HG02938 (cell line): Measurements from ENCODE around the gene BTAF1.

ENCODE experiments used
- ATAC-seq: cut with Tn5 transposase; IDR thresholded peaks from one replicate; pipeline ENCODE4 v1.9.1; 2021; ENCODE audit warnings: mild to moderate bottlenecking, moderate library complexity; ENCODE audit not compliant: unreplicated experiment

Gene BTAF1

DNA sequence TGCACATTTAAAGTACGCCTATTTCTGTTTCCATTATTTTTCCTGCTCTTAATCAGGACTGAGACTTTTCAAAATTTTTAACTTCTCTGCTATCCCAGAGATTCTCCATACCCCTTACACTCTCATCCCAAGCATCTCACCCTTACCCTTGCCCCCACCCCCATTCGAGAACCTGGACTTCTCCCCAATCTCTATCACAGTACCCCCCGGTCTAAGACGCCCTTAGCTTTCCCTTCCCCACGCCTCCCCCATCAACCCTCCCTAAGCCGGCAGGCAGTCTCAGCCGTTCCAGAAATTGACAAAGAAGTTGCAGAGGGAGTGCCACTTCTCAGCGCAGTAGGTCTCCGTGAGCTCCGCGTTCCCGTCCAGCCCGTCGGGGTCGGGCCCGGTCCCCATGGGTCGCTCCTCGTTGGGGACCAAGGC is 15.6 kb upstream of the BTAF1 start:
- peak; percentile 32 for ATAC-seq

DNA sequence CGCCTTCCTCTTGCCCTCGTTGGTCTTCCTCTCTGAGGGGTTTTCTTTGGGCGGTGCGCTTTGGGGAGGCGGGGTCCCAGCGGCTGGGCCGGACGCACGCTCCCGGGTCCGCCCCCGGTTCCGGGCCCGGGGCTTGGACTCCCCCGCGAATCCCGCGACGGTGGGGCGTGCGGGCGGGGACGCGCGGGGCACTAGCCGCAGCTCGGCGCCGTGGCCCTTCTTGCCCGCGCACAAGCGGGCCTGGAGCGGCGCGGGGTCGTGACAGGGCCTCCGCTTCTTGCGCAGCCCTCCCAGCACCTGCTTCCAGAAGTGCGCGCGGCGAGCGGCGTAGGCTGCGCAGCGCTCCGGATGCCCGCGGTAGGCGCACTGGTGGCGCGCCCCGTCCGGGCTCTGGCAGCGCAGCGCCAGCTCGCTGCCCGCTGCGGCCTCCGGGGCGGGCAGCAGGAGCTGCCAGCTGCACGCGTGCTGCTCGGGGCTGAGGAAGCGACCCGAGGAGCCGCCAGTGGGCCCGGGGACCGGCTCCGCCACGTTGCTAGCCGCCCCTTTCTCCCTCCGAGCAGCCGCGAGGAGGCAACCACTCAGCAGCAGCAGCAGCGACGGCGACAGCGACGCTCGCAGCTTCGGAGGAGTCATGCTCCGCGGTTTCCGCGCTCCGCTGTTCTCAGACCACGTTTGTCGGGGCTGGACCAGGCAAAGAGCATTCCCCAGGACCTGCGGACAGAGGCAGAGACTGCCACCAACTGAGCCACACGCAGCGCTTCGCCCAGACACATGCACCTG is 15.0 kb upstream of the BTAF1 start:
- ATAC-seq, result peak; percentile 90

DNA sequence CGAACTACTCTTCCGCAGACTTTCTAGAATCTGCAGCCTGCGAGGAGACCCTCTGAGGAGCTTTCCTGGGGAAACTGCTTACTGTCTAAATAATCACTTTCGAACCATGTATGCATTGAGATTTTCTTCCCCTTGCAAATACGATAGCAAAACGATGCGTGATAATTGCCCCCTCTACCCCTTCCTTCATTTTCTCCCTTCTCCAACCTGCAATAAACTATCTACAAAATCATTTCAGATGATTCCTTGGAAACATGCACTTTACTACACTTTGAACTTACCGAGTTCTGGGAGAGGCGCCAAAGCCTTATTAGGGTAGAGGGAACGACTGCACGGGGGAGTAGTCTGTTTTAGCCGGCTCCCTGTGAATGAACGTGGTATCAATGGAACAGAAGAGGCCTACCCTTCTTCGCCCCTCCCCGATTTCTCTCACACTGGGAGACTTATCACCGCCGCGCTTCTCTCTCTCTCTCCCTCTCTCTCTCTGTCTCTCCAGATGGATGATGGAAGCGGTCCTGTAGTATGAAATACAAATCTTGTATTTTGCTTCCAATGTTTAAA is 14.4 kb upstream of the BTAF1 start, which contains the start of gene FGFBP3:
Gene FGFBP3 (minus strand): TSS at position 370 of the 561 bp plus-strand sequence. CDS start 517 bp downstream, outside the sequence.
- peak; percentile 7 for ATAC-seq

DNA sequence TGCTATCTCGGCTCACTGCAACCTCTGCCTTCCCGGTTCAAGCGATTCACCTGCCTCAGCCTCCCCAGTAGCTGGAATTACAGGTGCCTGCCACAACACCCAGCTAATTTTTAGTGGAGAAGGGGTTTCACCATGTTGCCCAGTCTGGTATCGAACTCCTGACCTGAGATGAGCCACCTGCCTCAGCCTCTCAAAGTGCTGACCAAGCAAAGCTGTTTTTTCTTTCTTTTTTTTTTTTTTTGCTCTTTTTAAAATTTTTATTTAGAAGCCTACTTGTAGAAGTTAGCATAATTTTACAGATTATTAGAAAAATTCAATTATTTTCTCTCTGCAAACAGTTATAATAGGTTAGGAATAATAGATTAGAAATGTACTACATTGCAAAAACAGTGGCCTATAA is 13.1 kb upstream of the BTAF1 start:
- ATAC-seq, result no peak

- no peak for ATAC-seq
These were observed 3.9 kb upstream of the BTAF1 start for GRCh38 chr10:91919651-91920050.

- peak; percentile 27 for ATAC-seq
These were observed 847 bp downstream of the BTAF1 start for GRCh38 chr10:91924212-91925021.

DNA sequence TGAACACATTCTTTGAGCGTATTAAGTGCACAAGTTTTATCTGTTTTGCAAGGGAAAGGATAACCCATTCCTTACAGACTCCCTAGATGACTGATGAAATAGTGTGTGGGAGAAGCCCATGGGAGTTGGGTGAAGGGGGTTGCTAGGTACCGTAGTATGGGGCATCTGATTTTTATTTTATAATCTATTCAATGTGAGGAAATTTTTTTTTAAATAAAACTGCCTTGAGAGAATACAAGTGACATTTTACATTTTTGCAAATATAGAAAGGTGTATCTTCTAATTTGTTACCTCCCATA is 1.4 kb downstream of the BTAF1 start:
- ATAC-seq, result no peak

DNA sequence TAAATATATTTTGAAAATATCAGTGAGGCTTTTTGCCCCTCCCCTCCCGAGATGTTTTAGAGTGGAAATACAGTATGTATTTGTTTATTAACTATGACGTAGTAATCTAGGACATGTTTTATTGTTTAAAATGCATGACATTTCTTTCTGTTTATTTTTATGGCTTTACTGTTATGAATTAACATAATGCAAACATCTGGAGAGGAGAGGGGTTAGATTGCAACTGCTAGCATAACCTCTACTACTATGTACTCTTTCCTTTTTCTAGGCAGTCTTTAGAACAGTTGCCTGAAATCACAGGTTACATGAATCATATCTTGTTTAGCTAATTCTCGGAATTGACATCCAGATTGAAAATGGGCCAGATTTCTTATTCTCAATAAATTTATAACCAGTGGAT is 7.4 kb downstream of the BTAF1 start:
- no peak for ATAC-seq

GRCh38 chr10:91931526-91932190 is 8.1 kb downstream of the BTAF1 start:
- ATAC-seq, result no peak

DNA sequence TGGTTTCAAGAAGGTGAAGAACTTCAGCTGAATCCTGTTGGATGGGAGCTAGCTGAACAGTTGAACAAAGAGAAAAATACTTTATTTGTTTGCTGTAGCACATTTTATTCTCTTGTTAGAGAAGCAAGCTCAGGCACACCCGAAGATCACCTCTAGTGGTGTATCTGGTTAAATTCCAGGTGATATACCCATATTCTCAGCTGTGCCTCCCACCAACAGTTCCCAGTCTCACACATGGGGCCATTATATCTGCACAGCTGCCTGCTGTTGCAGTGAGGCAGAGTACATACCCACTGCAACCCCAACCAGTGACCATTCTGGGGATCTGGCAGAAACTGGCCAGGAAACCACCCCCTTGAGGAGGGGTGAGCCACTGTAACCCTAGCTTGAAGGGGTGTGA is 9.2 kb downstream of the BTAF1 start:
- no peak for ATAC-seq

DNA sequence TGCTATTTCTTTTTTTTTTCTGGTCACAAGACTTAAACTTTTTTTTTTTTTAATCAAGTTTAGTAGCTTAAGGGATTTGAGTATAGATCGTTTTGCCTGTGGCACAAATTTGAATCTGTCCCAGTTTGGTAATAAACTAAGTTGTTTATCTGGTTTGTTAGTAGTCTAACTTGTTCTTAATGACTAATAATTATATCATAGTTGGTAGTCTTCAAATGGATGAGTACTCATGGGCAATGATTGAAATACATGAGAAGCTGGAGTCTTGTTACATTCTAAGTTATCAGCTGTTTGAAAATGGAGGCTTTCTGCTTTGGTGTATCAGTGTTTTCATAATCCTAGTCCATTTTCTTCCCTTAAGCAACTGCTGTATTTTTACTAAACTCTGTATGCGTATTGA is 12.3 kb downstream of the BTAF1 start:
- no peak for ATAC-seq

DNA sequence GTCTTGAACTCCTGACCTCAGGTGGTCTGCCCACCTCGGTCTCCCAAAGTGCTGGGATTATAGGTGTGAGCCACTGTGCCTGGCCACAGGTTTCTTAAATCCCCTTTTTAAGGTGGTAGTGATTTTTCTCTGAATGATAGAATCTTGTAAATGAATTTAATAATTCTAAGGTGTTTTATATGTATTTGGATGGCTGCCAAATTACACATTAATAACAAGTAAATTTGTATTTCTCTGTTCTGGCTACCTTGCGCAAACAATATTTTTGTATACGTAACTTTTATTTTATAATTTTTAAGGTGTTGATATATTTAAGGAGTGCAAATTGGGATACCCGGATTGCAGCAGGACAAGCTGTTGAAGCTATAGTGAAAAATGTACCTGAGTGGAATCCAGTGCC is 16.1 kb downstream of the BTAF1 start:
- no peak for ATAC-seq

DNA sequence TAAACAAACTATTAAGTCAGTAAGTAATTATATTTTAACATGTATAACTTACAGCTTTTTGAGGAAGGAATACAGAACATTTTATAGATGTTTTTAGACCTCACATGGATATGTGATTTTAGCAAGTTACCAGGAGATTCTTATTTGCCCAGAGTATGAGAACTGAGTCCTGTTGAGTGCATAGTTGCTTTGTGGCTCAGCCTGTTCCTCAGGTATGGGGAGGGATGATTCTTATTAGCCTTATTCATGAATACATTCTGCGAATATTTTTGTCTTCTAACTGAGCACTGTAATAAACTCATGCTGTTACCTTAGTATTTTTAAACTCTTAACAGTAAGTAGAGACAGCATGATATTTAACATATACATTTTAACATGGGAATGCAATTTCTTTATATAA is 17.9 kb downstream of the BTAF1 start:
- no peak for ATAC-seq

DNA sequence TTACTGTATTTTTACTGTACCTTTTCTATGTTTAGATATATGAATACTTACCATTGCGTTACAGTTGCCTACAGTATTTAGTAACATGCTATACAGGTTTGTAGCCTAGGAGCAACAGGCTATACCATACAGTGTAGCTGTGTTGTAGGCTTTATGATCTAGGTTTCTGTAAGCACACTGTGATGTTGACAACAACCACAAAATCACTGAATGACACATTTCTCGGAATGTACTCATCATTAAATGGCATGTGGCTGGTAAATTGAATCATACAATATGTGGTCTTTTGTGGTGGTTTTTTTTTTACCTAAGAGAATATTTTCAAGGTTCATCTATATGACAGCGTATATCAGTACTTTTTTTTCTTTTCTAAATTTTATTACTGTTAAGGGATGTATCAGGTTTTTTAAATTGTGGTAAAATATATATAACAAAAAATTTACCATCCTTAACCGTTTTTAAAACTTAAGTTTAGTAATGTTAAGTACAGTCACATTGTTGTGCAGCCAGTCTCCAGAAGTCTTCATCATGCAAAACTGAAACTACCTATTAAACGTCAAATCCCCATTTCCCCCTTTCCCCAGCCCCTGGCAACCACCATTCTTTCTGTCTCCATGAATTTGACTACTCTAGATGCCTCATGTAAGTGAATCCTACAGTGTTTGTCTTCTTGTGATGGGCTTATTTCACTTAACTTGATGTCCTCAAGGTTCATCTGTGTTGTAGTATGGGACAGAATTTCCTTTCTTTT is 21.5 kb downstream of the BTAF1 start:
- peak; percentile 93 for ATAC-seq

- ATAC-seq, result no peak
These were observed 30.1 kb downstream of the BTAF1 start for GRCh38 chr10:91953600-91954160.

- no peak for ATAC-seq
These were observed 31.5 kb downstream of the BTAF1 start for GRCh38 chr10:91955114-91955513.

DNA sequence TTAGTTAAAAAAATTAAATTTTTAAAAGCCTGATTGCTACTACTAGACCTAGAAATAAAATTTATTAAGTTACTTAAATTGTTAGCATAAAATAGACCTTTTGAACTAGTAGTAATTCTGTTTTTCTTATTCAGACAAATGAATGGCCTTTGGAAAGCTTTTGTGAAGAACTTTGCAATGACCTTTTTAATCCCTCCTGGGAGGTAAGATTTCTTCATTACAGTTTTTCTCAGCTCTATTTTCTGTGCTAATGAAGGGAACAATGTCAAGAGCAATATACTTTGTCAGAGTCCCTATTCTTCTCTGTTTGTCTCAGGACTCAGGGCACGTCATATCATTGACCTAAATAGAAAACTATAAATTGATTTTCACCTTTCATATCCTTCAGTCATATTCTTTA is 33.5 kb downstream of the BTAF1 start:
- ATAC-seq, result no peak

- no peak for ATAC-seq
These were observed 45.7 kb downstream of the BTAF1 start for GRCh38 chr10:91969297-91969696.

GRCh38 chr10:91974960-91975359 is 51.4 kb downstream of the BTAF1 start:
- no peak for ATAC-seq

GRCh38 chr10:91975438-91975837 is 51.9 kb downstream of the BTAF1 start:
- ATAC-seq, result no peak
